NCI-H345 treated with DMSO at 0.1 percent for 48 hours (cell line): ENCODE measurements around the gene ADAMTS3.
"Not testable (repeated sequence)": the region's sequence is repeated elsewhere in the genome, so short reads cannot be mapped to it uniquely, and the experiment has no call there.

Source experiments
- DNase-seq: peaks from one replicate; lab custom pipeline; 2025; ENCODE audit not compliant: unreplicated experiment; lab: John Stamatoyannopoulos, UW

ADAMTS3 gene

DNA sequence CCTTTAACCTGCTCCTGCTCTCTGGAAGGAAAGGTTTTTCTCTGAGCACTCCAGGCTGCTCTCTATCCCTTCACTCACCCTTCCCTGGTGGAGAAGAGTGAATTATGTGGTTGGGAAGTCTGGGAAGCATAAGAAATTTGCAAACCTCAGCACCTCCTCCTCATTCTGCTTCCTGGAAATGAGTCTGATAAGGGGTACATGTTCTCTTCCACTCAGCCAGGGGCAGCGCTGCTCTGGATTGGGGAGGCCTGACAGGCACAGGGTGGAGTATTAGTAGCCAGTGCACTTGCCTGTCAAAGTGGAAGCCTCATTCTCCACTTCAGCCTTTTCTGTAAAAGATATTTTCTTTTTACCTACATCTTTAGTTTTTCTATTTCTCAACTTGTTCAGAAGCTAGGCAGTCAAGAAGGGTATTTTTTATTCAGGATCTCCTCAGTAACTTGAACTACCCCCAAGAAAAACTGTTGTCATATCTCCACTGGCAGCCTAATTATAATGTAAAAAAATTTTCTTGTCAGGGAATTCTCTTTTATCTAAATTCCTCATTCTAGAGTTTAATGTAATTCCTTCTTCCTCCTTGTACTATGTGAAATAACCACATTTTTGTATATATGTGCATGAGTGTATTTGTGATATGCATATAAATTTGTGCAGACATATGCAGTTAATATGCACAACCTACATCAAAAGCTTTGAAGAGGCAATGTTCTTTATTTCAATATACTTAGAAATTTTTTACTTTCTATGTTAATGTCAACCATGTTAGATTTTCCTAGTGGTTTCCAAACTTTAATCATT, 15.3 kb downstream of the ADAMTS3 start:
- no peak for DNase-seq

DNA sequence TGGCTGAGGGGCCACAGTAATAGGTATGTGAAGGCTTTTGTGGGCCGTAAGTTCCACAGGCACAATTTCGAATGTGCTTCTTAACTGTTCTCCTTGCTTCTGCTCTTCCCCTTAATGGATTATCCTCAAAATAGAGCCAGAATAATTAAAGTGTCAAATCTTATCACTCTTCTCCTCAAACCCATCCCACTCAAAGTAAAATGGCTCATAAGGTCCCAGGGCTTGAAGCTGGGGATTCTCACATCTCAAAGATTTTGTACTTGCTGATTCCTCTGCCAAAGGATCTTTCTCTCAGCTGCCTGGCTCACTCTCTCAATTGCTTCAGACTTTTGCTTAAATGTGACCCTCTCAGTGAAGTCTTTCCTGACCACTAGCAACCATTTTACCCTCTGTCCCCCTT, 16.6 kb downstream of the ADAMTS3 start:
- DNase-seq, result no peak

DNA sequence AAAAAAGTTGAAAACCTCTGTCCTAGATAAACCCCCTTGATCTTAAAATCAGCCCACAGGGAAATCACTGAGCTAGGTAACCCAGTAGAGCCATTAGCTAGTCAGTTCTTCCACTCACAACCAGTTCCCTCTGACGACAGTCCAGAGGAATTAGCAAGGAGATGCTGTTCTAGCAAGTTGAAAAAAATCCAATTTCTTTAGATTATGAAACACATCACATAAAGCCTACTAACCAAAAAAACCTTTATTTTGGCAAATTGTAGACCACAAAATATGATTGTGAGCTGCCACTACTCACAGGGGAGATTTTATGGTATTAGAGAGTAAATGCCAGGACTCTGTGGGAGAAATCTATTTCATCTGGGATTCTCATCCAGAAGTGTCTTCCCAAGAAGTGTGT, 22.6 kb downstream of the ADAMTS3 start:
- no peak for DNase-seq

DNA sequence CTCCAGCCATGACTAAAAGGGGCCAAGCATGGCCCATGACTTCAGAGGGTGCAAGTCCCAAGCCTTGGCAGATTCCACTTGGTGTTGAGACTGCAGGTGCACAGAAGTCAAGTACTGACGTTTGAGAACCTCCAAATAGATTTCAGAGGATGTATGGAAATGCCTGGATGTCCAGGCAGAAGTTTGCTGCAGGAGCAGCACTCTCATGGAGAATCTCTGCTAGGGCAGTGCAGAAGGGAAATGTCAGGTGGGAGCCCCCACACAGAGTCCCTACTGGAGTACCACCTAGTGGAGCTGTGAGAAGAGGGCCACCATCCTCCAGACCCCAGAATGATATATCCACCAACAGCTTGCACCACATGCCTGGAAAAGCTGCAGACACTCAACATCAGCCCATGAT, 28.3 kb downstream of the ADAMTS3 start:
- DNase-seq, result not testable (repeated sequence)

DNA sequence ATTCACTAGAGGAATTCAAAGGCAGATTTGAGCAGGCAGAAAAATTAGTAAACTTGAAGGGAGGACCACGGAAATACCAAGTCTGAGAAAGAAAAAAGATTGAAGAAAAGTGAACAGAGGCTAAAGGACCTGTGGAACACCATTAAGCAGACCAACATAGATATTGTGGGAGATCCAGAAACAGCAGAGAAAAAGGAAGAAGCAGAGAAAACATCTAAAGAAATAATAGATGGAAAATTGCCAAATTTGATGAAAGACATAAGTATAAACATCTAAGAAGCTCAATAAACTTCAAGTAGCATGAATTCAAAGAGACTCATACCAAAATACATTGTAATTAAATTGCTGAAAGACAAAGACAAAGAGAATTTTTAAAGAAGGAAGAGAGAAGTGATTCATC, 31.0 kb downstream of the ADAMTS3 start:
- no peak for DNase-seq

DNA sequence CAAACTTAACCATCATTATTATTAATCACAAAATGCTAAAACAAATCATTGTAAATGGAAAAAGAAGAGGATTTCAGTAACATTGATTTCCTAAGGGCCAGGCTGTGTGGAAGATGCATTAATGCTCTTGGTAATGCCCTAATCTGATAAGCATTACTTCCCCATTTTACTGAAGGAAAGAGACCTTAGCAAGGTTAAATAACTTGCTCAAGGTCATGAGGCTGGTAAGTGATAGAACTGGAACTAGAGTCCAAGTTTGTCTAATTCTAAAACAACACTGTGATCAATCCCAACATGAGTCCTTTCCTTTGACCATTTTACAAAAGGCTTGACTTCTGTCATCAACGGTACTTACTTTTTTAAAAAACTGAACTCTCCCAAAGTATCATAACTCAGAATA, 32.6 kb downstream of the ADAMTS3 start:
- DNase-seq, result no peak

DNA sequence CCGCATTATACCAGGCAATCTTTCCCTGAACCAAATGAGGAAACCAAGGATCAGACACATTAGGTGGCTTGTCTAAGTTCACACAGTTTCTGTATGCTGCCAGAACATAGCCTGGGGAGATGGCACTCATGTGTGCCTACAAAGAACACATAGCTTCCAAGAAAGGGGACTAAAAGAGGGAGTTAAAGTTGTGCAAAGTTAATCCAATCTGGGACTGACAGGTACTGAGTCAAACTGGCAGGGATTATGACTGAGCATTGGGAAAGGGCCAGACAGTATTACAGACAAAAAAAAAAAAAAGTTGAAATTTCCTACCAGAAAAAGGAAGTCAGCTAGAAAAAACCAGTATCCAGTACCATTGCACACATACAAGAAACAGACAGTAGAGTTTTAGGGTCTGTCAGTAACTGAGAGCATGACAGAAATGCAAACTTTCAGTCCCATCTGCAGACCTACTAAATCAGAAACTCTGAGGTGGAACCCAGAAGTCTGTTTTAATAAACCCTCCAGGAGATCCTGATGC, 37.2 kb downstream of the ADAMTS3 start:
- DNase-seq, result no peak

DNA sequence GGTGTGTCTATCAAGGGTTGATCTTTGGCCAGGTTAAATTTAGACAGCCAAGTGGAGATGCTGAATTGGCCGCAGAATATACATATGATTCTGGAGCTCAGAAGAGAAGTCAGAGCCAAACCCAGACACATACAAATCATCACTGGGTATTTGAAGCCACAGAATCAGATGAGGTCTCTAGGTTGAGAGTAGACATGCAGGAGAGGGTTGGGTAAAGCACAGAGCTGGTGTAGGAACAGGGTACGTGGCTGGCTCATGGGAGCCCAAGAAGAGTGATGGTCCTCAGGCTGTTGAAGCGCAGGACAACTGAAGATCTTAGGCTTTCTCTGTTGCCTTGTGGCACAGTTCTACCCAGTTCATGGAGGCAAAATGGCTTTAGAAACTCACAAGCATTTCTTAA, 37.7 kb downstream of the ADAMTS3 start:
- no peak for DNase-seq

DNA sequence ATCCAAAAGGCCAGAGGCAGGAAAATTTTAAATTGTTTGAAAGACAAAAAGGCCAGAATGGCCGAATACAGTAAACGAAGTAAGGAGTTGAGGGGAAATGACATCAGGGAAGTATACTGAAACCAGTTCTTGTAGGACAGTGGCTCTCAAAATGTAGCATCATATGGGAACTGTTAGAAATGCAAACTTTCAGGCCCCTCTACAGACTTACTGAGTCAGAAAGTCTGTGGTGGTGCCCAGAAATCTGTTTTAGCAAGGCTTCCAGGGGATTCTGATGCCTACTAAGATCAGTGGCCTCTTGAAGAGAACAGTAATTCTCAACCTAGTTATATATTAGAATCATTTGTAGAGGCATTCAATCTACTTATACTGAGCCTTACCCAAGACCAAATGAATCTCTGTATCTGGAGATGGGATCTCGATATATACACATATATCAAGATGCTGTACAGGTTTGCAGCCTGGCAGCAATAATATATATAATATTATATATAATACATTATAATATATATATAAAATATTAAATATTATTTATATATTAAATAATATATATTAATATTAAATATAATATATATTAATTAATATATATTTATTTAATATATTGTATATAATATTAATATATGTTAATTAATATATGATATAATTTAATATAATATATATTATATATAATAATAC, 39.7 kb downstream of the ADAMTS3 start:
- no peak for DNase-seq

DNA sequence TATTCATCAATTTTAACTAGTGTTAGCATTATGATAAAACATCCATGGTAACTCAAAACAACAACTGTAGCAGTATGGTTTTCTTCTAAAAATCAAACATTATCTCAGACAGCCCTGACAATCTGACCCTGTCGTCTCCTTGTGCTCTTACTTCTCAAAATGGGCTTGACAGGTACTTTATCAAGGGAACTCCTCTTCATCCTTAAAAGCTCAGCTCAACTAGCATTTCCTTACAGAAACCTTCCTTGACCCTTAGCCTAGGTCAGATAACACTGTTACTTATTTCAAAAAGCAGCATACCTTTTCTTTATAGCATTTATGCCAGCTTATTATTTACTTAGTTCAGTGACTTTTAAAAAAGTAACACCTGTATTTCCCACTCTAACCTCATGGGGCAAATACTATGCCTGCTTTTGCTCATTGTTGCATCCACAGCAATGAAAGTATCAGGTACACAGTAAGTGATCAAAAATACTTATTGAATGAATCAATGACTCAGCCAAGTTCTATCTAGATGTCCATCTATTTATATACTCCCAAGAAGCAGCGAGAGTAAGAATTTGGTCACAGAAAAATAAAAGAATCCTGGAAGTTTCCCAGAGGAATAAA, 41.9 kb downstream of the ADAMTS3 start:
- no peak for DNase-seq

DNA sequence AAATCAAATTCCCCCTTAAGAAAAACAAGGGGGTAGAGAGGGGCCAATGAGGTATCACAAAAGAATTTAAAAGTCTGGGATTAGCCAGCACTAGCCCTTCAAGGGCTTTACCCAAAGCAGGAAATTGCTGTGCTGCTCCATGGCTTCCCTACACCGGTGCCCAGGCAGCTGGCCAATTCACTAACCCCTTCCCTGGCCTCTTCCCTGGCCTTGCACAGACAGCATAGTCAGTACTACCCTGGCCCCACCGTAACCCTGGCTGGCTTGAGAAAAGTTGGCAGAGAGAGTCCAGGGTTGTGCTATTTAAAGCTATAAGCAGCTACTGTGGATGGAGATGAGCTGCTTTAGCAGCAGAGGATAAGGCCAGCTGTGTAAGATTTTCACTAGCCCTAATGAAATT, 43.1 kb downstream of the ADAMTS3 start:
- no peak for DNase-seq

DNA sequence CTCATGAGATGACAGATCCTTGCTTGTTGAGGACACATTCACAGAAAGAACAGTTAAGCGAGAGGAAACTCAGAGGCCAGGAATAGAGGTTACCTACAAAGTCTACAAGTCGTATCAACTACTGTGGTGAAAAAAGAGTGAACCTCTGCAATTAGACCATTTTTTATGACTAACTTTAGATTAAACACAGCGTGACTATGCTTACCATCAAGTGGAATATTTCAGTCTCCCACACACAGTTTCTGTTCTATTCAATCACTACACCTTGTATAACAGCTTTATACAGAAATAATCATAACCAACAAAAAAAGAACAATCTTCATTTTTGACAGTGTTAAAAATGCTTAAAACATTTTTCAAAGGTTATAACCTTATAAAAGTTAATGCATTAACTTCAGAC, 46.6 kb downstream of the ADAMTS3 start:
- no peak for DNase-seq

DNA sequence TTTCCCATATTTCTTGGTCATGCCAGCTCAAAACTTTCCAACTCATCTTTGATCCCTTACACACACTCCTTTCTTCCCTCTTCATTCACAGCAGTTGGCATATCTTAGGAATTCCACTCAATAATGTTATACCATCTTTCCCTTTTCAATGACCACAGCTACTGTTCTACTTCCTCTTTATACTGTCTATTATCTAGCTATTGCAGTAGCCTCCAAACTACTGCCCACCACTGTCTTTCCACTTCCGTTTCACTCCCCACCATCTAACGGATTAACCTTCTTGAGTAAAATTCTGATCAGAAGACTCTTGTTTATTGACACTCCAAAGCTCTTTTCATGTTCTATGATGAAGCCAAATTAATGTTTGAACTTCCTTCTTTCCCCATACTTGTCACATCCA, 55.8 kb downstream of the ADAMTS3 start:
- no peak for DNase-seq

DNA sequence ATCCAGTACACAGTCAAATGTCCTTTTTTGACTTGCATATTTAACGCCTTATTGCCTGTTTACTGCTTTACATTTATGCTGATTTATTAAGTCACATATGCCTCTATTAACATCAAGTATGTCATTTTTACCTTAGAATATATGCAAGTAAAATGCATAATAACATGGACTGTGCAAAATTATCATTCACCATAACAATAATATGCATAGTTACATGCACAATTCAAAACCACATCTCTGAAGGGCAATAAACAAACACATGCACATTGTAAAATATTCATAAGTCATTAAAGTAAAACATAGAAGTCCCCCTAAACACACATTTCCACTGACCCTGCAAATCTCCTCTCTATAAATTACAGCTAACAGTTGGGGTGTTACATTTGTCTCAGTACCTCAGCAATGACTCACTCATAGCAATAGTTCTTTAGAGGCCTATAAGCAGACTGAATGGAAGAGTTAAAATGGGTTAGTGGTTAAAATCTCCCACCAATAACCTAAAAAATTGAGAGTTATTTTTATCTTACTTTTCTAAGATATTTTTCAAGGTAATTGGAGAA, 61.1 kb downstream of the ADAMTS3 start:
- no peak for DNase-seq

DNA sequence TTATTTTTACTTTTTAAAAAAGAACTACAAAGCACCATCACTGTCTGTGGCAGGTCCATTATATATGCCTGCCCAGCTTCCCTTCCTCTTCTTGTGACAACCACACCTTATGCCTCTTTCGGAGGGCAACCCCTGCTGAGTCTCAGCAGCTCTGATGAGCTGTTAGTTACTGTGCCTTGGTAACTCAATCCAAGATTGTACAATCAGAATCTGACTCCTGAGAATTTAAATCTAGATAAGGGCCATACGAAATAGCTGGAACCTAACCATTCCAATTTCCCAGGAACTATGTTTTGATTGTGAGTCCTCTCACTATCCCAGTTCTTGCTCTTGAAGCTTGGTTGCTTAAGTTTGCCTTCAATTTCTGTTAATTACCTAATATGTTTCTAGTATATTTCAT, 61.9 kb downstream of the ADAMTS3 start:
- DNase-seq, result no peak

DNA sequence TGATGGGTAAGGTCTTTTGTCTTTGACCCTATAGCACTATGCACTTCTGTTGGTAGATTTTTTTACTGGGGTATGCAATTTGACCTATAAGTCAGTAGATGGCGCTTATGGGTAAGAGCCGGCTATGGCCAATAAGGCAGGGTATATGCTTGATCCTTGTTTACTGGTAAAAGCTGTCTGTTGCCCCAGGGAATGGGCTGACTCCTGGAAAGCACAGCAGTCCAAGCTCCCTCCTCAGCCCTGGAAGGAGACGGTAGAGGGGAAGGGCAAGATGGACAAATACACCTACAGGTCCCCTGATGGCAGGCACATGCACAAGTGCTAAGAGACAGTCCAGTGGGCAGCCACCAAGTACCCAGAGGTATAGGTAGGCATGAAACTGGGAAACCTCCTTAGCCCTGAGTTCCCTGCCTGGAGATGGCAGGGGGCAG, 63.7 kb downstream of the ADAMTS3 start:
- peak; percentile 27 for DNase-seq

DNA sequence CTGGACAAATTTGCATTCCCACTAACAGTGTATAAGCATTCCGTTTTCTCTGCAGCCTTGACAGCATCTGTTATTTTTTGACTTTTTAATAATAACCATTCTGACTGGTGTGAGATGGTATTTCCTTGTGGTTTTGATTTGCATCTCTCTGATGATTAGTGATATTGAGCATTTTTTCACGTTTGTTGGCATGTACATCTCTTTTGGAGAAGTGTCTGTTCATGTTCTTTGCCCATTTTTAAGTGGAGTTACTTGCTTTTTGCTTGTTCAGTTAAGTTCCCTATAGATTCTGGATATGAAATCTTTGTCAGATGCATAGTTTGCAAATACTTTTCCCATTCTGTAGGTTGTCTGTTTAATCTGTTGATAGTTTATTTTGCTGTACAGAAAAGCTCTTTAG, 68.8 kb downstream of the ADAMTS3 start:
- DNase-seq, result no peak

DNA sequence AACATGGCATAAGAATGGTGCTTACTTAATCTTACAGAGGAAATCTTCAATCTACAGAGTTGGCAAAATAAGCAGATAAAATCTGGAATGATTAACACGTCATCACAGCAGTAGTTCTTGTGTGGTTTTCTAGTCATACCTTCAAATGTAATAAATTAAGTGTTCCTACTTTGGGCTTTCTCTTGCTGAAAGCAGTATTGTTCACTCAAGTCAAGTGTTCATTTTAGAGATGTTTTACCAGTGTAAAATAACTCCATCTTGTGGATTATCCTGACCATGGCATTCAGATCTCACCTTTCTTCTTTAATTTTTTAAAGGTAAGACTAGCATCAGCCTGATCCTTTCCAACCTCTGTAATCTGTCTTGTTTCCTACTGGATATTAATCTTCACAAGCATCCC, 72.9 kb downstream of the ADAMTS3 start:
- no peak for DNase-seq

DNA sequence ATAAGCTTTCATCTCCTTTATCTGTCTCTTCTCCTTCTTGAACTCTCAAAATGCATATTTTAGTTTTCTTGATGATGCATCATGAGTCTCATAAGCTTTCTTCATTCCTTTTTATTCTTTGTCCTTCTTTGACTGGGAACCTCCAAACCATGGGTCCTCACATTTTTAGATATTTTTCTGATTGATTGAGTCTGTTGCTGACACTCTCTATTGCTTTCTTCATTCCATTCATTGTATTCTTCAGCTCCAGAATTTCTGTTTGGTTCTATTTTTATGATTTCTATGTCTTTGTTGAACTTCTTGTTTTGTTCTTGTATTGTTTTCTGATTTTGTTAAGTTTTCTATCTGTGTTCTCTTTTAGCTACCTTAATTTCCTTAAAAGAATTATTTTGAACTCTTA, 74.9 kb downstream of the ADAMTS3 start:
- DNase-seq, result no peak

DNA sequence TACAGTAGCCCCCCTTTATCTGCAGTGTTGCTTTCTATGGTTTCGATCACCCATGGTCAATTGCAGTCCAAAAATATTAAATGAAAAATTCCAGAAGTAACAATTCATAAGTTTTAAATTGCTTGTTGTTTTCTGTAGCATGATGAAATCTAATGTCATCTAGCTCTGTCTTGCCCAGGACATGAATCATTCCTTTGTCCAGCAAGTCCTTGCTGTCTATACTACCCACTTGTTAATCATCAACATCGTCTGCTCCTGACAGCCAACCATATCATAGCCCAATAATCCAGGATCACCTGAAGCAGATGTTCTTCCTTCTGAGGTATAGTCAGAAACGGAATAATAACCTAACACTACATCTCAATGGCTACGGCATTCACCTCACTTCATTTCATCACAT, 79.8 kb downstream of the ADAMTS3 start:
- DNase-seq, result no peak

DNA sequence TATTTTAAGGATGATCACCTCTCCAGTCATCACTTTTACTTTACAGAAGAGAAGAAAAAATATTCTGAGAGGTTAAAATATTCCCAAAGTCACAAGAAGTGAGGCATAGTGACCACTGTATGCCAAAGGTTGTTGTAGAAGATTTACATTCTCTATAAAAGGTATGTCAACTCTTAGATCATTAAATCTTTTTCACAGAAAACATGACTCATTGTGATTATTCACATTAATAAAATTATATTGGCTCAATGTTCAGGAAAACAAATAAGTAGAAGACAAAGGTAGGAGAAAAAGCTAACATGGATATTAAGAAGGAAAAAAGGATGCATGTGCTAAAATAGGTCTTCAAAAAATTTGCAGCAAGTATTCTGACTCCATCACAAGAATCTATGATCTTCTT, 82.0 kb downstream of the ADAMTS3 start:
- no peak for DNase-seq

DNA sequence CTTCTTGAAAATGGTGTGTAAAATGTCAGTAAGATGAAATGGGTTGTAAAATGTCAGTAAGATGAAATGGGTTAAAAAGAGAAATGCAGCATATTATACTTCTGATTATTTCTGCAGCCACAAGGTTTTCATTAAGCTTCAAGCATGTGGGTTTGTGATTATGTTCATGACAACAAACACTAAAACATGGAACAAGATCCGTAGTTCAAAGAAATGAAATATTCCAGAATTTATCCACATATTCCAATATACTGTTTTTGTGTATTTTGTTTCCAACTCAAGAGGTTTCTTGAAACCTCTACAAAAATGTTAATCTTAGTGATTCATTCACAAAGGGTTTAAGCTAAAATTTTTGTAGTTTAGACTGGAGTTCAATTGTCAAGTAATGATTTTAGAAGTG, 84.0 kb downstream of the ADAMTS3 start:
- no peak for DNase-seq
